HG03565 (cell line): ENCODE results near the gene IKZF3.
A peak's percentile ranks its signal among the peaks of the same experiment; 100 is the strongest.

ENCODE experiments used
- ATAC-seq: cut with Tn5 transposase; IDR thresholded peaks from one replicate; pipeline ENCODE4 v1.9.1; 2021; ENCODE audit warnings: mild to moderate bottlenecking, moderate library complexity; ENCODE audit not compliant: unreplicated experiment

Gene IKZF3

GRCh38 chr17:39818358-39819000, 45.6 kb downstream of the IKZF3 start:
- no peak for ATAC-seq

DNA sequence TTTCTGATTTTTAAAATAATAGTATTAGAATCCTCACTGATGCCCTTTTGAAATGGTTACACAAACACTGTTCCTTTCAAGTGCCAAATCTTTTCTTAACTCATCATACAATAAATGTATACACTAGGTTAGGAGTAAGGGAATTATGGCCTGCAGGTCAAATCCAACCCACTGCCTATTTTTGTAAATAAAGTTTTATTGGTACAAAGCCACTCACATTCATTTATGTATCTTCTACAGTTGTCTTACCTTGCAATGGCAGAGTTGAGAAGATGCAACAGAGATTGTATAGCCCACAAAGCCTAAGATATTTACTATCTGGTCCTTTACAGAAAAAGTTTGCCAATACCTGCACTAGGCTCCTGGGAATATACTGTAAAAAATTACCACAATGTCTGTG, 47.8 kb downstream of the IKZF3 start:
- no peak for ATAC-seq

DNA sequence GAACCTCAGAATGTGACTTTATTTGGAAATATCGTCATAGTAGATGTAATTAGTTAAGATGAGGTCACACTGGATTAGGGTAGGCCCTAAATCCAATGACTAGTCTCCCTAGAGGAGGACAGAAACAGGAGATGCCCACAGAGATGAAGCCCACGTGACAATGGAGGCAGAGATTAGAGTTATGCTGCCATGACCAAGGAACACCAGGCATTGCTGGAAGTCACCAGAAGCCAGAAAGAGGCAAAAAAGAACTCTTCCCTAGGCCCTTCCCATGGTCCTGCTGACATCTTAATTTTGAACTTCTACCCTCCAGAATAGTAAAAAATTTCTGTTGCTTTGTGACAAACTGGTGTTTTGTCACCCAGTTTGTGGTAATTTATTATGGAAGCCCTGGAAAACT, 49.6 kb downstream of the IKZF3 start:
- no peak for ATAC-seq

GRCh38 chr17:39813631-39814030, 50.5 kb downstream of the IKZF3 start:
- ATAC-seq, result no peak

- no peak for ATAC-seq
Measured at GRCh38 chr17:39812466-39812865, 51.6 kb downstream of the IKZF3 start.

- no peak for ATAC-seq
Measured at GRCh38 chr17:39810939-39811728, 53.0 kb downstream of the IKZF3 start.

DNA sequence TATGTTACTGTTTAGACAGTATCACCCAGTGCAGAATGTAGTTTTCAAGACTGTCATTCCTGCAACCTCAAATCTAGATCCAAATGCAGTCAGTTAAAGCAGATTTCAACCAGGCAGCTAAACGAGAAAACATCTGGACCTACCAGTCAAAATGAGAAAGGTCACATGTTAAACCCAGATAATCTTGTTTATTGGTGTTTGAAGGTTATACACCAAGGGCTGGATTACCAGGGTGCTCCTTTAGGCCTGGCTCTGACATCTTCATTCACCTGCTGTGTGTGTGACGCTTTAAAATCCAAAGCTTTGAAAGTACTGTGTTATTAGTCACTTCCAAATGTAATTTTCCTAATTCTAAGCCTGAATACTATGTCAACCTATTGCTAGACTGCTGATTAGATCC, 54.9 kb downstream of the IKZF3 start:
- ATAC-seq, result no peak

DNA sequence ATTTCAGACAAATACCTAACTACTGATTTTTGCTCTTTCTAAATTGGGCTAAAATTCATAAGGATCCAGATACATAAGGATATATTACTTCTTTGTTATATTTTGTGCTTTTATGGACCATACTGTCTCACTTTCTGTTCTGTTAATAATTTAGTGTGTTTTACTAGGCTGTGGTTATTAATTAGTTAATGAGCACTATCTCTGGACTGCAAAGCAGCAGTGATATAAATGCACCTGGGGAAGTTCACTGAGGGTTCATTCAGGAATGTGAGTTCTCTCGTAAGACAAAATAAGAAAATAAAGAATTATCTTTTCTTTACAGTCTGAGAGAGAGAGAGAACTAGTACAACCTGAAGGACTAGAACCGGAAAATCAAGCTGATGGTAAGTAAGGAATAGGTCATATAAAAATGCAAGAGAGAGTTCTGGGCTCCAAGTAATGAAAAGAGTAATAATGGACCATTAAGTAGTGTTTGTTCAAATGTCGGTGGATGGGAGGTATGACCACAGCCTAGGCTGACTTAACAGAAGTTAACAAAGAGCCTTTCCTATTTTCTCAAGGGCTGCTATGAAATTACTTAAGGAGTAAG, 55.6 kb downstream of the IKZF3 start:
- ATAC-seq, result no peak

DNA sequence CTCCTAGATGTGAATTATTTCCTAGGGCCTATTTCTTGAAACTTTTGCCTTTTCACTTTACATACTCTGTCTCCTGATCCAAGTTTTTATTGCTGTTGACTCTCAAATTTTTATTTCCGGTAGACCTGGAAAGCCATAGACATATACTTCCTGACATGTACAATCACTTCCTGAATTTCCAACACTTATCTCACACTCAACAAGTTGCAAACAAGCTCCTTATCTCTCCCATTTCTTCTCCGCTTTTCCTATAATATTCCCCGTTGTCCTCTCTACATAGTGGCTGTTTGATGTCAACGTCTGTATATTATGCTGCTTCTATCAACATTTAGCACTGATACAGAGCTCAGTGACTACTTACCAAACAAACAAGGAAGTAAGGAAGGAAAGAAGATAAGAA, 59.3 kb downstream of the IKZF3 start:
- no peak for ATAC-seq

- no peak for ATAC-seq
Measured at GRCh38 chr17:39801055-39801454, 63.1 kb downstream of the IKZF3 start.

DNA sequence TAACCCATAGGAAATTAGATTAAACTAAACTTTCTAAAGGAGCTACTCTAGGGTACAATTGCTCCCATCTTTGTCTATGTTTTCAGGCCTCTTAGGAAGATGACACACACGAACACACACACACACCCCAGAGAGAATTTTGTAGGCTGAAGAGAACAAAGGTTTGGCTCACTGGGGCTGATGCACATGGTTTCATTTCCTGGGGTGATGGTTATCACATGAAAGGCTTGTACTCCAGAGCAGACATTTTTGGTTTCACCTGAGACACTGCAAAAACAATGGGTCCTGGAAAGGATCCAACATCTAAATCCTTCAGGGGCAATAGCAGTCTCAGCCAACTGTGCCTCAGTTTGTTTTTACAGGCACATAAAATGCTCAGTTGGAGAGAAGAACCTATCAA, 63.6 kb downstream of the IKZF3 start:
- ATAC-seq, result peak; percentile 59

- ATAC-seq, result no peak
Measured at GRCh38 chr17:39799395-39799794, 64.7 kb downstream of the IKZF3 start.

- ATAC-seq, result peak; percentile 72
Measured at GRCh38 chr17:39794249-39794970, 69.7 kb downstream of the IKZF3 start.

GRCh38 chr17:39793301-39793872, 70.7 kb downstream of the IKZF3 start:
- ATAC-seq, result no peak

GRCh38 chr17:39792526-39793221, 71.4 kb downstream of the IKZF3 start:
- ATAC-seq, result no peak

DNA sequence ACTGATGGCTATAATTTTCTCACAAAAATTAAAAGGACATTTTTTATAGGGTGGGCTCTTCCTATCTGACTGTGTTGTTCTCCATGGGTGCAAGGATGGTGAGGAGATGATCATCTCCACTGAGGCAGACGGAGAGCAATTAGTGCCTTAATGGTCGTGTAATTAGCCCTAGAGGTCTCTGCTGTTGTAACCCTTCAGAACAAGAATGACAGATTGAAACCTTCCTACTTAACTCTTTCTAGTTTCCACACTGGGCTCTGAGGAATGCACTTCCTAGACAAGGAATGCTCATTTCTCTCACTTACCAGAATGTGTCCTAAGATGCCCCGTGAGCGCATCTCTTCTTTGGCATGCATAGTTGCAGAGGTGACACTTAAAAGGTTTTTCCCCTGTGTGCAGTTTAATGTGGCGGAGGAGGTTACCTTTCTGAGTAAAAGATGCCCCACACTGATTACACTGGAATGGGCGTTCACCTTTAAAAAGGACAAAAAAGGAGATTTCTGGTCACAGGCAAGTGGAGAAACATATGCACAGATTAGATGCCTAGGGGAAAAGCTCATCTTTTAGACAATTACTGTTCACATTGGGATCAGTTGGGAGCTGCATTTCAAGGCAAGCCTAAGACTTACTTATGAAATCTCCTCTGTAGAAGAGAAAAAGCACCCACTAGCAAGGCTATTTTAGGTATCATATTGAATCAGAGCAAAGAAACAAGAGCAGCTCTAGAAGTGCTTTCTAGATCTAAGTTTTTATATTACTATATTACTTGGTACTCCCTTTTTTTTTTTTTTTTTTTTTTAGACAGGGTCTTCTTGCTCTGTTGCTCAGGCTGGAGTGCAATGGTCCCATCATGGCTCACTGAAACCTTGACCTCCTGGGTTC, 72.8 kb downstream of the IKZF3 start:
- no peak for ATAC-seq

GRCh38 chr17:39787743-39788484, 76.2 kb downstream of the IKZF3 start:
- no peak for ATAC-seq

GRCh38 chr17:39787041-39787440, 77.1 kb downstream of the IKZF3 start:
- ATAC-seq, result no peak

DNA sequence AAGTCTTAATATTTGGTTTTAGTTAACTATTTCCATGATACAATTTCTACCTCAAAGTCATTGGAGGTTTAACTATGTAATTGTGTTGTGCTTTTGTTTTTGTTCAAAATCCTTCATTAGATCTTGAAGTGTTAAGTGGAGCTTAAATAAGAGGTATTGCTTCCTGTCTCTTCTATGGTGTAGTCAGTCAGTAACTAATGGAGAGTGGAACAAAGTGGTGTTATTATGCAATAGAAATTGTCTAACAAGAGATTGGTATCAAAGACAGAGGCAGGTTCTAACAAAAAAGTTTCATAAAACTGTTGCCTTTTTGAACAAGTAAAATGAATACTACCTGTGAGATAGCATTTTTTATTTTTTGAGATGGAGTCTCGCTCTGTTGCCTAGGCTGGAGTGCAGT, 81.1 kb downstream of the IKZF3 start:
- ATAC-seq, result no peak
